ENCODE data around the gene USP5. TPM values are rescaled to one million over a fixed set of nuclear protein-coding genes. Genes with fewer than 3 reads are reported as not detected.
A peak's percentile ranks its signal among the peaks of the same experiment; 100 is the strongest.
"Not testable (repeated sequence)": the region's sequence is repeated elsewhere in the genome, so short reads cannot be mapped to it uniquely, and the experiment has no call there.

USP5 gene
- total RNA-seq, 1 donor from 2014 or later: 77.5 TPM

DNA sequence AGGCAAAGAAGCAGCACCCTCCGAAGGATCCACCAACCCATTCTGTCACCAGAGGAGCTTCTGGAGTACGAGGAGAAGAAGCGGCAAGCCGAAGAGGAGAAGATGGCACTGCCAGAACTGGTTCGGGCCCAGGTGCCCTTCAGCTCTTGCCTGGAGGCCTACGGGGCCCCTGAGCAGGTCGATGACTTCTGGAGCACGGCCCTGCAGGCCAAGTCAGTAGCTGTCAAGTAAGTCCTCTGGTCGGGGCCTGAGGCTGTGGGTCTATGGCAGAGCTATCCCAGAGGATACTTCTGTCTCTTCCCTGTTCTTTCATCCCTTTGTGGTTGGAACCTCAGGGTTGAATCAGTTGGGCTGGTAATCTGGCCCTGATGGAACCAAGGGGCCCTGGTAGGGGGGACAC lies 9.4 kb downstream of the USP5 start:
- no peak for DNase-seq (ENCODE audit: low spot score in 2 of 2)
- no peak for FAIRE-seq

DNA sequence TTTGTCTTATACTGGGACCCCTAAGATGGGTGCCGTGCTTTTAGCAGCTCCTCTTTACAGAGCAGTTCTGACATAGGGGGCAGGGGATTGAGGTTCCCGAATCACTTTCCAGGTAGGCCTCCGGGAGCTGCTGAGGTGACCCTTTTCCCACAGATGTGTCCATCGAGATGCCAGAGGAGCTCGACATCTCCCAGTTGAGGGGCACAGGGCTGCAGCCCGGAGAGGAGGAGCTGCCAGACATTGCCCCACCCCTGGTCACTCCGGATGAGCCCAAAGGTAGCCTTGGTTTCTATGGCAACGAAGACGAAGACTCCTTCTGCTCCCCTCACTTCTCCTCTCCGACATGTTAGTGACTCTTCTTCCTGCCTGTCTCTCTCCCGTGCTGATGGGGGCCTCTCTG lies 11.1 kb downstream of the USP5 start:
- DNase-seq (ENCODE audit: low spot score in 2 of 2) (no peak), FAIRE-seq (no peak)

DNA sequence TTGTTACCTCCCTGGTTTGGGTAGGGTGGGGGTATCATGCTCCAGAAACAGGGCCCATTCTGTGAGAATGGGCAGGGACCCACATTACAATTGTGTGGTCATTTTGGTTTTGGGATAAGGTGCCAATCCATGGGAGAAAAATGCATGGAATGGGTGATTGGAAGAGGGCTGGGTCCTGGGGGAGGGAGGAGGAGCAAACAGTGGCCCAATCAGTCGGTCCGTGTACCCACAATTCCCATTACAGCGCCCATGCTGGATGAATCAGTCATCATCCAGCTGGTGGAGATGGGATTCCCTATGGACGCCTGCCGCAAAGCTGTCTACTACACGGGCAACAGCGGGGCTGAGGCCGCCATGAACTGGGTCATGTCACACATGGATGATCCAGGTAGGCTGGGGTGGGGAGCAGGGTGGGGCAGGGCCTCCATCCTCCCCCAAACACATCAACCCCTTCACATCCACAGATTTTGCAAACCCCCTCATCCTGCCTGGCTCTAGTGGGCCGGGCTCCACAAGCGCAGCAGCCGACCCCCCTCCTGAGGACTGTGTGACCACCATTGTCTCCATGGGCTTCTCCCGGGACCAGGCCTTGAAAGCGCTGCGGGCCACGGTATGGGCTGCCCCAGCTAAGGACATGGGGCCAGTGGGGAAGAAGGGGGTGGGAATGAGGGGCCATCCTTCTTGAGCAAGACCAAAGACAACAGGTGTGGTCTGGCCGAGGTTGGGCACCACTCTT lies 11.8 kb downstream of the USP5 start:
- FAIRE-seq (no peak), DNase-seq (ENCODE audit: low spot score in 2 of 2) (no peak)

DNA sequence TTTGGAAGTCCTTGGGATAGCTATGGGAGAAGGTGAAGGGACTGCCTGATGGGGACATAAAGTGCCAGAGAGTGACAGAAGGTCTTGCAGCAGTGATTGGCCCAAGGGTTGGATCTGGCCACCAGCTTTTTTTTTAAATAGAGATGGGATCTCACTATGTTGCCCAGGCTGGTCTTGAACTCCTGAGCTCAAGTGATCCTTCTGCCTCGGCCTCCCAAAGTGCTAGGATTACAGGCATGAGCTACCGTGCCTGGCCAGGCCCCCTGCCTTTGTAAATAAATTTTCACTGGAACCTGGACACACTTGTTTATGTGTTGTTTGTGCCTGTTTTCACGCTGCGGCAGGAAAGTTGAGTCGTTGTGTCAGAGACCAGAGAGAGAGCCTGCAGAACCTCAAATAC lies 13.4 kb downstream of the USP5 start:
- DNase-seq (ENCODE audit: low spot score in 2 of 2); FAIRE-seq: not testable (repeated sequence)

DNA sequence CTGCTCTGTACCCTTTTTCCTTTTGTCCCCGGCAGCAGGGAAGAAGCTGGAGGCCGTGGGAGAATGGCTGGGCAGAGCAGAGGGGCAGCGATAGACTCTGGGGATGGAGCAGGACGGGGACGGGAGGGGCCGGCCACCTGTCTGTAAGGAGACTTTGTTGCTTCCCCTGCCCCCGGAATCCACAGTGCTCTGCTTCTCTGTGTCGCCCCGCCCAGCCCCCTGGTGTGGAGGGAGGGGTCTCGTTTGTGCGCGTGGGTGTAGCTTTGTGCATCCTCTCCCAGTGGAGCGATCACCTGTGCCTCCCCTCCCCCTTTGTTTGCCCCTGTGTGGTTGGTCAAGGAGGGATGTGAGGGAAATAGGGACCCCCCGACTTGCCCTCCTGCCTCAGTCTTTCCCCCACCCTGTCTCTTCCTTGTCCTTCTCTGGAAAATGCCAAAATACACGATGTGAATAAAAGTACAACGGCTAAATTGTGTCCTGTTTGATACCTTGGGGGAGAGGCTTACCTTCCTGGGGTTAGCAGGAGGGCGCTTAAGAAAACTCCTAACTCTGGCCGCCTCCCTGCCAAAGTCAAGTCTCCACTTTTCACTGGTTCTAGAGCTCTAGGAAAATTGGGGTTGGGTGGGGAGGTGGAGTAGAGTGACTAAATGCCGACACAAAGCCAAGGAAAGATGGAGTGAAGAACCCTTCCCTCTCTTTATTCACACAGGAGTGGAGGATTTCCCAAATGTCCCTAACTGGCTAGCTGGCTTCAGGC lies 14.4 kb downstream of the USP5 start:
- DNase-seq (ENCODE audit: low spot score in 2 of 2): no peak
- FAIRE-seq: no peak

DNA sequence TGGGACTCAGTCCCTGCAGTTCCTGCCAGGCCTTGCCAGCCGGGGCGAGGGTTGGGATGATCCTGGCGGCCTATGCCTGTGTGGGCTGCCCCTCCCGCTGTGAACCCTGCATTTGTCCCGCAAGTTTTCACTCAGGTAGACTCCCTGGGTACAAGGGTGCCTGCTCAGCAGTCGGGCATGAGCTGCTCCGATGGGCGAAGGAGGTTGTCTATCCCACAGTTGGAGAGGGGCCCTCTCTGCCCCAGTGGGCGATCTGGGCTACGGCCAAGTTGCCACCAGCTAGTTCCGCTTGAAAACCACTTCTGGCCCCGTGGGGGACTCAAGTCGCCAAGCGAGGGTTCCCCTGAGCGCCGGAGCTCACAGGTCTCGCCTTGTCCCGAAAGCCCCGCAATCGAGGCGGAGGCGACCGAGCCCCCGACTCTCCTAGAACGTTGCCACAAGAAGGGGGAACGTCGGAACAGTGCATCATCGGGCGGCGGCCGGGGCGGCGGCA lies 15.0 kb downstream of the USP5 start:
- FAIRE-seq (no peak), DNase-seq (ENCODE audit: low spot score in 2 of 2) (peak in 1 of 2 donors; percentile 34)

DNA sequence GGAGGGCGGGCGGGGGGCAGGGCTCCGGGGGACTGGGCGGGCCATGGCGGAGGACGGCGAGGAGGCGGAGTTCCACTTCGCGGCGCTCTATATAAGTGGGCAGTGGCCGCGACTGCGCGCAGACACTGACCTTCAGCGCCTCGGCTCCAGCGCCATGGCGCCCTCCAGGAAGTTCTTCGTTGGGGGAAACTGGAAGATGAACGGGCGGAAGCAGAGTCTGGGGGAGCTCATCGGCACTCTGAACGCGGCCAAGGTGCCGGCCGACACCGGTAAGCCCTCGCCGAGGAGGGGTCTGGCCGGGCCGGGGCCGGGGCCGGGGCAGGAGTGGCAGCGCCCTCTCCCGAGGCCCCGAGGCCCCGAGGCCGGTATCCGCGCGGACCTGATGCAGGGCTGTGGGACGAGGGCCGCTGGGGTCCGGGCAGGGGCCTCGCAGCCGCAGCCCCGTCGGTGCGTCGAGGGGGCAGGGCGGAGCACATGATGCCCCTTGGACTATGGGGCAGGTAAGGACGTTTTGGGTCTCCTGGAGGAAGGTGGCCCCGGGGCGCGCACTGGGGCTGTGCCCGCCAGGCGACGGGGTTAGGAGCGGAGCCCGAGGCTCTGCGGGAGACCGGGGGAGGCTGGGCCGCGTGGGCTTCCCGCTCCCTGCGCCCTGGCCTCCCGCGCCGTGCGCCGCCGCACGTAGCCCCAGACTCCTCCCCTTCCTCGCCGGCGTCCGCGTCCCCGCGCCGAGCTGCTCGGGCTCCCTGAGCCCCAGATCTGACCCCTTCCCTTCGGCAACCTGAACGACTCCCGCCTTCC lies 15.7 kb downstream of the USP5 start, which contains the start of gene TPI1:
TPI1 (plus strand) TSS at position 119 of the 798 bp plus-strand sequence; CDS start at position 155, 36 bp downstream.
- FAIRE-seq (no peak), DNase-seq (ENCODE audit: low spot score in 2 of 2) (peak; percentile 96 to 99)

DNA sequence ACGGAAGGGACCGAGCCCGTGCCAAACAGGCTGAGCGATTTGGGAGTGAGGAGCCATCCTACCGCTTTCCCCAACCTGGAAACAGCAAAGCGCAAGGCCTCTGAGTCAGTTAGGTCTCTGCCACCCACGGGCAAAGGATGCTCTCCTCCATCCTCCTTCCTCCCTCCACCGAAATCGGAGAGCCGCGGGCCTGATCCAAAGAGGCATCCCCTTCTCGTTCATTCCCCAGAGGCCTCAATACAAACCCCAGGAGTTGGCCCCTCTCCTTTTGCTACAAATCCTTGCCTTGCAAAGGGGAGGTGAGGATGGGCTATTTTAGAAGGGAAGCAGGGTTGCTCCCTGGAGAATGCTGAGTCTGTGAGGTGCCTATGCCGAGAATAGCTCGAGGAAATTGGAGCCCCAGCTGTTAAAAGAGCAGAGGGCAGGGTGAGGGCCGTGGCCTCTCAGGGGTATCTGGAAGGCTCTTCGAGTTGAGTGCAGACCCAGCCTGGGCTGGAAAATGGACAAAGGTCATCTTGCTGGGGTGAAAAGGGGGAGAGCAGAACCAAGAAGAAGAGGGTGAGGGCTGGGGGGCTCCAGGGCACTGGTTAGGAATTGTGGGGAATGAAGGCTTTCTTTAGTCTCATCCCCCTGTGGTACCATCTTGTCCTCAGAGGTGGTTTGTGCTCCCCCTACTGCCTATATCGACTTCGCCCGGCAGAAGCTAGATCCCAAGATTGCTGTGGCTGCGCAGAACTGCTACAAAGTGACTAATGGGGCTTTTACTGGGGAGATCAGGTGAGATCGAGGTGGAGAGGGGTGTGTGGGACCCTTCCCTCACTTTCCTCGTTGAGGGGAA lies 16.5 kb downstream of the USP5 start:
- FAIRE-seq (no peak), DNase-seq (ENCODE audit: low spot score in 2 of 2) (no peak)

DNA sequence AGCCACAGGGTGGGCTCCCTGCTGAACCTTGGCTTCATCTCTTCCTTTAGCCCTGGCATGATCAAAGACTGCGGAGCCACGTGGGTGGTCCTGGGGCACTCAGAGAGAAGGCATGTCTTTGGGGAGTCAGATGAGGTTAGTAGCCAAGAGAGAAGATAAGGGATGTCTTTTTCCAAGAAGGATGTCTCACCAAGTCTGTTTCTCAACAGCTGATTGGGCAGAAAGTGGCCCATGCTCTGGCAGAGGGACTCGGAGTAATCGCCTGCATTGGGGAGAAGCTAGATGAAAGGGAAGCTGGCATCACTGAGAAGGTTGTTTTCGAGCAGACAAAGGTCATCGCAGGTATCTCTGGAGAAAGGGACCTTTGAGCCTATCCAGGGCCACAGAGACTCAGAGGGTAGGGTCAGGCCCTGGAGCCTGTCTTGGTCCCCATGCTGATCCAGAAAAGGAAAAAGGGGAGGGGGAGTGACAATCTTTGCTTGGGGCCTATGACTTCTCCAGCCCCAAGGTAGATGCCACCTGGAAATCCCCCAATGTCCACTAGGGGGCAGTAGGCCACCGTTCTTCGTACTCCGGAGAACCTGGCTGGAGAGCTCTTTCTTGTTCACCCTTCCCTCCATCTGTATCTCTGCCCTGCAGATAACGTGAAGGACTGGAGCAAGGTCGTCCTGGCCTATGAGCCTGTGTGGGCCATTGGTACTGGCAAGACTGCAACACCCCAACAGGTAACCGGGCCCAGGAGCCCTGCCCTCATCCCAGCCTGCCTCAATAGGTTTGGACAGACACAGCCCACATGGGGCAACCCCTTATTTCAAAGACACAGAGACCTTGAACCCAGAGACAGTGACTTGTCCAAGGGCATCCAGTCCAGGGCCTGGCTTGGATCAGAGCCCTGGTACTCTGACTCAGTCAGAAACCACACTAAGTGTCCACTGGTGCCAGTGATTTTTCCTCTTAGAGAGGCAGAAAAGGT lies 17.4 kb downstream of the USP5 start:
- FAIRE-seq: no peak
- peak; percentile 75 to 78 for DNase-seq (ENCODE audit: low spot score in 2 of 2)

DNA sequence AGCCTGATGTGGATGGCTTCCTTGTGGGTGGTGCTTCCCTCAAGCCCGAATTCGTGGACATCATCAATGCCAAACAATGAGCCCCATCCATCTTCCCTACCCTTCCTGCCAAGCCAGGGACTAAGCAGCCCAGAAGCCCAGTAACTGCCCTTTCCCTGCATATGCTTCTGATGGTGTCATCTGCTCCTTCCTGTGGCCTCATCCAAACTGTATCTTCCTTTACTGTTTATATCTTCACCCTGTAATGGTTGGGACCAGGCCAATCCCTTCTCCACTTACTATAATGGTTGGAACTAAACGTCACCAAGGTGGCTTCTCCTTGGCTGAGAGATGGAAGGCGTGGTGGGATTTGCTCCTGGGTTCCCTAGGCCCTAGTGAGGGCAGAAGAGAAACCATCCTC lies 18.4 kb downstream of the USP5 start:
- FAIRE-seq; DNase-seq (ENCODE audit: low spot score in 2 of 2): not testable (repeated sequence)

DNA sequence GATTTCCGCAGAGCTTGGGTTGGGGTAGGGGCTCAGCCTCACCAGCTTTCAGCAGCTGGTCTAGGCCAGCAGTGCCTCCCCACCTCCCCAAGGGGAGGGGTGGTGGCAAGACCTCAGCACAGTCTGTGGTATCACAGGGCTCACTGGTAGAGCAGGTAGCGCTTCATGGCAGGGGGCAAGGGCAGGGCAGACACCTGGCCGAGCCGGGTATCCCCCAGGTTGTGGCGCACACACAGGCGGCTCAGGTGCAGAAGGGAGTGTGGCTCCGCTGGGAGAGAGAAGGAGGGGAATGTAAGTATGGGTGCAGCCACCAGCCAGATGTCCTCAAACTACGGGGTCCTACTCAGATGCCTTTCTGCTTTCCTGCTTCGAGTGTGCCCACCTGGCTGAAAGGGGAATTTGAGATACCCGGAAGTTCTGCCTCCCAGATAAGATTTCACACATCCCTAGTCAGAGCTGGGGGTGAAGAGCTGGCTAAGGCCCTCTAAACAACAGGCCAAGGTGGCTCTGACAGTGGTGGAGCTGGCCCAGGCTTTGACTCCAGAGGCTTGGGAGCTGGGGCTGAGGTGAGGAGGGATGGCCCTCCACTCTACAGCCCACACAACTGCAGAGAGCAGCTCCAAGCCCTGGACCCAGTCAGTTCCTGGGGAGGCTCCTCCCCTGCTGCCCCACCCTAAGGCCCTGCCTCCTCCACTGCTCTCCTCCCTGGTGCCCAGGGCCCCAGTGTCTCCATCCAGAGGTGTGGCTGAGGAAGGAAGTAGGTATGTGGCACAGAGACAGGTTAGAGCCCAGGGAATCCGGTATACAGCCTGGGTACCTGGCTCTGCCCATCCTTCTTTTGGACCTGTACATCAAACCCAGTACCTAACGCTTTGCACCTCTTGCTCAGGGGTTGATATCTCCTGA lies 19.4 kb downstream of the USP5 start:
- no peak for DNase-seq (ENCODE audit: low spot score in 2 of 2)

DNA sequence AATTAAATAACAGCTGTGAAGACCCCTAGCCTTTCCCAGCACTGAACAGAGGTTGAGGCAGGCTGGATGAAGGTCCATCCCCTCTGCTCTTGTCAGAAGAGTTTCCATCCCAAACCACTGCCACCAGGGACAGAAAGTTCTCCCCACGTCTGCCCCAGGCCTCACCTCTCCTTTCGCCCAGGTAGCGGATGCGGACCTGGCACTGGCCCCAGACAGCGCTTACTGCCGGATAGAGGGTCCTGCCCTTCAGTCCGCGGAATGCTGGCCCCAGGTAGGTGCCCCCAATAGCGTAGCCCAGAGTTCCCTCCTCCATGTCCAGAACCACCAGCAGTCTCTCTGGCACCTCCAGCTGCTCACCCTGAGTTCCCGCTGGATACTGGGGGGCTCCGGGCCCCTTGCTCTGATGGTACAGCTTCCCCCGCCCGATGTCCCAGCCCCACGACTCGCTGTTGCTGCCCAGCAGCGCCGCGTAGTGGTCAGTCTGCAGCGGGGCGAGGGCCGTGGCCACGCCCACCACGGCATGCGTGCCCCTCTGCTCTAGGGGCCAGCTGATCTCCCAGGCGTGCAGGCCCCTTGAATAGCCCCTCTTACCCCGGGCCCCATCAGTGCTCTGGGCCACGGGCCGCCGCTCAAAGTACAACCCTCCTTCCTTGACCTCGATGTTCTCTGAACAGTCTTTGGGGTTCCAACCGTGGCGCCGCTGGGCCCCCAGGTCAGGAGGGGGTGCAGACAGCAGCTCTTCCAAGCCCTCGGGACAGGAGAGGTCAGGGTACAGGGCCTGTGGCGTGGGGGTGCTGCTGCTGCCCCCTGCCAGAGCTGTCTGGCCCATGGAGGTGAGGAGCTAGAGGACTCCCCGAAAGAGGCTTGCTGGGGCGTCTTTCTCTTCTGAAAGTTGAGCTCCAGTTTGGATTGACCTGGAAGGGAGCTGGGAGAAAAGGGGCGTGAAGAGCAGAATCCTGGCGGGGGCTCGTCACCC lies 20.4 kb downstream of the USP5 start:
- FAIRE-seq (no peak), DNase-seq (ENCODE audit: low spot score in 2 of 2) (peak; percentile 83 to 86)

More for the DNA sequence above, 19.4 kb downstream of the USP5 start:
- no peak for FAIRE-seq

DNA sequence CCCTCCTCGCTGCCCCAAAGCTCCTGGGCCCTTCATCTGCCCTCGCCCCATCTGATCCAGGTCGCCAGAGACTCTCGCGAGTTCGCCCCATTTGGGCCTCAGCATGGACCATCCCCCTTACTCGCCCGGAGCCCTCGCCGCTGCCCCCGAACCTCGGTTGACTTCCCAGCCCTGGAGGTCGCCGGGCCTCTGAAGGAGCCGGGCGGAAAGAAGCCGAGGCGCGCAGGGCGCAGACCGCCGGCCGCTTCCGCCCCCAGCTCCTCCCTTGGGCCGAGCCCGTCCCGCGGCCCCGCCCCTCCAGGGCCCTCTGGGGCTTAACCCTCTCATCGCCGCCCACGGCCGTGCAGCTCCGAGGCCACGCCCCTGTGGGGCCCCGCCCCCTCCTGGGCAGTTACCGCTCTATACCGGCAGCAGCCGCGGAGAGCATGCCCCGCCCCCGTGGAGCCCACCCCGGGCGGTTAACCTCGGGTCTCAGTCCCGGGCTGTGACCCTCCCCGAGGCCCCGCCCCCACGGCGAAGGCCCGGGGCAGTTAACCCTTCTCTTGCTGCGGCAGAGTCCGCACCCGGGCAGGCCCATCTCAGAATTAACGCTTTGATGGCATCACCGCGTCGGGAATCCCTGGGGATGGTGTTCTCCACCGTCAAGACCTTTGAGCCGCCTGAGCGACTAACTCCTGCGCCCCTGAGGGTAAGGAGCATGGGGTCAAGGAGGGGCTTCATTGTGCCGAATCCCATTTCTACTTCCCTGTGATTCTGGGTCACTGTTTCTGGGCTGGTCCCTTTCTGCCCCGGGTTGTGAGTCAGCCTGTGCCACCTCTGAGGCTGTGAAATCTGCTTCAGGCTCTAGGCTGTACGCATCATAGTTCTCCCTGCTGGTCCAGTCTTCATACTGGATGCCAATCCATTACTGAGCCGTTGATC lies 21.4 kb downstream of the USP5 start, which contains the start of gene SPSB2:
SPSB2 (minus strand) TSS at position 210 of the 921 bp plus-strand sequence. CDS start 402 bp downstream, outside the sequence.
- FAIRE-seq (no peak), DNase-seq (ENCODE audit: low spot score in 2 of 2) (peak; percentile 93 to 94)

DNA sequence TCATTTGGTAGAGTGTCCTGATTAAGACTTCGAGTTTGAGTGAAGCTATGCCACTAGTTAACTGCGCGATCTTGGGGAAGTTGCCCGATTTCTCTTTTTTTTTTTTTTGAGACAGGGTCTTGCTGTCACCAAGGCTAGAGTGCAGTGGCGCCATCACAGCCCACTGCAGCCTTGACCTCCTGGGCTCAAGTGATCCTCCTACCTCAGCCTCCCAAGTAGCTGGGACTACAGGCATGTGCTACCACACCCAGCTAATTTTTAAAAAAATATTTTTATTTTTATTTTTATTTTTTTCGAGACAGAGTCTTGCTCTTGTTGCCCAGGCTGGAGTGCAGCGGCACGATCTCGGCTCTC lies 22.0 kb downstream of the USP5 start:
- not testable (repeated sequence) for FAIRE-seq; DNase-seq (ENCODE audit: low spot score in 2 of 2)

DNA sequence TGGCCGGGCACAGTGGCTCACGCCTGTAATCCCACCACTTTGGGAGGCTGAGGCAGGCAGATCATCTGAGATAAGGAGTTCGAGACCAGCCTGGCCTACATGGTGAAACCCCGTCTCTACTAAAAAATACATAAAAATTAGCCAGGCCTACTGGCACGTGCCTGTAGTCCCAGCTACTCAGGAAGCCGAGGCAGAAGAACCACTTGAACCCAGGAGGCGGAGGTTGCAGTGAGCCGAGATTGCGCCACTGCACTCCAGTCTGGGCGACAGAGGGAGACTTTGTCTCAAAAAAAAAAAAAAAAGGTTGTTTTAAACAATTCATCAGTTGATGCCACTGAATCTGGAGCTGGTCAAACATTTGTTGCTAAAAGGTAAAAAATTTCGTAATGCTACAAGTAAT lies 27.9 kb downstream of the USP5 start:
- DNase-seq (ENCODE audit: low spot score in 2 of 2); FAIRE-seq: not testable (repeated sequence)
